NCI-H2196 treated with DMSO at 0.1 percent for 48 hours (cell line): ENCODE results near the gene EIF6.
A peak's percentile ranks its signal among the peaks of the same experiment; 100 is the strongest.

ENCODE experiments used
- DNase-seq: peaks from one replicate; lab custom pipeline; 2025; ENCODE audit not compliant: unreplicated experiment; lab: John Stamatoyannopoulos, UW

The EIF6 gene

DNA sequence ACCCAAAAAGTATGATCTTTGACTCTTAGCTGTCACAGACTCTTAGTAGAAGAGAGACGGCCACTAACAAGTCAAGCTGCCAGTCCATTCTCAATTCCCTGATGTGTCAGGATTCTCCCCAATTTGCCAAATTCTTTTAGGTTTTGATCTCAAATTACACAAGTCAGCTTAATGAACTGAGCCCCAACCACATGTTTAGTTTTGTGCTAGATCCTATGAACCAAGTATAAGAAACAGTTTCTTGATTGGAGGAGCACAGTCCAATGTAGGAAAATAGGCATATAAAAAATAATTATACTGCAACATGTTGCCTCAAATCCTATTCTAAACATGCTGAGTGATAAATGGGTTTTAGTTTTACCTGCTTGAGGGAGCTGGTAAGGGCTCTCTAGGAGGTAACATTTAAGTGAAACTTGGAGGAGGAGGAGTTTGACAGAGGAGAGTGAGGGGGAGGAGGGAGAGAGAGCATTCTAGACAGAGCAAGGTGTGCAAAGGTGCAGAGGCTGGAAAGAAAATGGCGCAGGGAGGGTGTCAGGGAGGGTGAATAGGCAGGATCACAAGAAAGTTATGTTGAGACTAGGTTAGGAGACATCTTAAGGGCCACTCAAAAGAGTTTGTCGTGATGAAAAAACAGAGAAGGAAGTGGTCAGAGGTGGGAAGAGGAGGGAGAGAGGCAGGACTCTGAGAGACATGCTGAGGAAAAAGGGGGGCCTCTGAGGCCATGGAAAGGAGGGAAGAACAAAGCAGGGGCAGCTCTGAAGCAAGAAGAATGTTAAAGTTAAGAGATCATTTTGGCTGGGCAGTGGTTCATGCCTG, 30.5 kb upstream of the EIF6 start:
- DNase-seq = no peak

- no peak for DNase-seq
These were observed 27.7 kb upstream of the EIF6 start for GRCh38 chr20:35312318-35312717.

GRCh38 chr20:35311822-35312221, 27.2 kb upstream of the EIF6 start:
- DNase-seq = no peak

DNA sequence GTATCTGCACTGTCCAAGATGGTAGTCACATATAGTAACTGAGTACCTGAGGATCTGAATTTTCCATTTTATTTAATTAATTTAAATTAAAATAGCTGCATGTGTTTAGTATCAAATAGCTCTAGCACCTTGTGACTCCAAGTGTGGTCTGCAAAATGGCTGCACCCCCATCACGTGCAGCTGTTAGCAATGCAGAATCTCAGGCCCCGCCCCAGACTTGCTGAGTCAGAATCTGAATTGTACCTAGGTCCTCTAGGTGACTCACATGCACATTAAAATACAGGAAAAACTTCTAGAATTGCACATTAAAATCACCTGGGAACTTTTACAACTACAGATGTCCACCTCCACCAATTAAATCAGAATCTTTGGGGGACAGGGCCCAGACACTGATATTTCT, 26.8 kb upstream of the EIF6 start:
- no peak for DNase-seq

DNA sequence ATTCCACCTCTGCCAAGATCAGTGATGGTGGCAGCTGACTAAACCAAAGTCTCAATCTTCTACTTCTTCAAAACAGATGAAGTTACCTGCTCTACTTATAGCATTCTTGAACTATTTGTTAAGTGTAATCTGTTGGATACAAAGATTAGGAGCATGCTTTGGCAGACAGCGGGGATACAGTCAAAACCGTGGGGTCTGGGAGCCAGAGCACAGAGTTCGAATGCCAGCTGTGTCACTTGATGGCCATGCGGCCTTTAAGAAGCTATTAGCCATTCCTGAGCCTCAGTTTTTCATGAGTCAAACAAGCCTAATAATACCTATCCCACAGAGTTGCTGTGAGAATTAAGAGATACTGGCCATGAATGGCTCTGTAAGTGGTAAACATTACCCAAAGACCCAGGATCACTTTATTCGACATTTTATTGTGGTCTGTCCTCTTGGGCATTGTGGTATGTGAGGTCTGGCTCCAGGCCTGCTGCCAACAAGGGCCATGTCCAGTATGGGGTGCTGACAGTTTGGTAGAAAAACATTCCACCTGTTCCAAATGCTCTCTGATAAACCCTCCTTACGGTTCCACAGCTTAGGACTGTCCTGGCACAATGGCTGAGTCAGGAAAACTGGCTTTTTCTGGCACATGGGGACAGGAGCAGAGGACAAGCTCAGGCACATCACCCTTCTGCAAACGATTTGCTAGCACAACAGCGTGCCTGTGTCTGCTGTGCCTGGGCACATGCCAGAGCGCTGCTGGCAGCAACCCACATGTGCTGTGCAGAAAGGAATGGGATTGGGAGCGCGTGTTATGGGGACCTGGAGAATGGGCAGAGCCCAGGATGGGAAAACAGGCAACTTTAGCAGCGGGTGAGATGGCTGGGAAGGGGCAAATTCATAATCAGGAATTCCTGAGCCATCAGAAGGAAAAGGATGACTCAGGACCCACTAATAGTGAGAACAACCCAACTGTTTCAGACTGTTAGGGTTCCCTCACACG, 23.4 kb upstream of the EIF6 start:
- DNase-seq = peak; percentile 89

- DNase-seq = no peak
These were observed 22.5 kb upstream of the EIF6 start for GRCh38 chr20:35306931-35307517.

- DNase-seq = no peak
These were observed 21.3 kb upstream of the EIF6 start for GRCh38 chr20:35305682-35306556.

- no peak for DNase-seq
These were observed 20.4 kb upstream of the EIF6 start for GRCh38 chr20:35304956-35305355.

DNA sequence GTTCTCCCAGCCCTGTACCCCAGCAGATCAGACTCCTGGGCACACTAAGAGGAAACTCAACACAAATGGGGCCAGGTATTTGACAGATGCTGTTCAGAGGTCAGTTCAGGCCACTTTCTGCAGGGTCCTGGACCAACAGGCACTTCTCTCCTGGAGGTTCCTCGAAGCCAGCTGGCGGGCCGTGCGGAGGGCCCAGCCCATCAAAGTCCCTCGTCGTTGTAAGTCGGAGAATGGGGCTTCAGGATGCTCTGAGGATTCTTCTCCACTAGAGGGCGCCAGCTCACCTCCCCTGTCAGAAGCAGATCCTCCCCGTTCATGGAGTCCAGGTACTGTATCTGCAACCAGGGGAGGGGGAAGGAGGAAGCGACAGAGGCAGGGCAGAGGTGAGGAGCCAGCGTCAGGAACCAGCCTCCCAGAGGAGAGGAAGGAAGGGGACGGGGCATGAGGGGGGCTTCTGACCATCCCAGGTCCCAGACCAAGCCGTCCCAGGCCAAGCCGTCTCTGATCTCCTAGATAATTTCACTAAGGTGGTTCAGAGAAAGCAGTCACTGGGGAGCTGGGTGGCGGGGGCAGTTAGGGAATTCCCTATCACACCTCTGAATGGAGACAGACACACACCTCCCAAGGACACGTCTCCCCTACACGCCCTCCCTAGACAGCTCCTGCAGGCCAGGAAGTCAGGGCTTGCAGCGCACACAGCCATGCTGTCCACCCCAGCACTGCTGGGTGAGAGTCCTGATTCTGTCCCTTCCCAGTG, 19.3 kb upstream of the EIF6 start:
- peak; percentile 95 for DNase-seq

GRCh38 chr20:35303382-35303734, 18.8 kb upstream of the EIF6 start:
- no peak for DNase-seq

GRCh38 chr20:35302421-35303335, 18.1 kb upstream of the EIF6 start:
- DNase-seq = no peak

DNA sequence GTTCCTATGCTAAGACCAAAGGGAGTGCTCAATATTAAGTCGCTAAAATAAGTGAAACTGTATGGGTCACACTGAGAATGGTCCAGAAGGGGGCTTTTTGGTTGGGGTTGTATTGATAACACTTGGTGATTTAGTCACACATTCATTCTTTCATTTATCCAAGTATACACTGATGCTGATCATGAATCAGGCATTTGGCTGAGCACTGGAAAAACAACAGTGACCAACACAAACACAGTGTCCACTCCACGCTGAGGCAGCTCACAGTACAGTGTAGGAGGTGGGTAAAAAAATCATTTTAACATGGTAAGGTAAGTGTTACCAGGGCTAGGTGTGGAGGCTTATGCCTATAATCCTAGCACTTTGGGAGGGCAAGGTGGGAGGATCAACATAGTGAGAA, 16.9 kb upstream of the EIF6 start:
- DNase-seq = no peak

- DNase-seq = no peak
These were observed 16.1 kb upstream of the EIF6 start for GRCh38 chr20:35300469-35301262.

- no peak for DNase-seq
These were observed 15.2 kb upstream of the EIF6 start for GRCh38 chr20:35299780-35300179.

GRCh38 chr20:35298264-35298663, 13.7 kb upstream of the EIF6 start:
- DNase-seq = no peak

- no peak for DNase-seq
These were observed 13.2 kb upstream of the EIF6 start for GRCh38 chr20:35297740-35298139.

DNA sequence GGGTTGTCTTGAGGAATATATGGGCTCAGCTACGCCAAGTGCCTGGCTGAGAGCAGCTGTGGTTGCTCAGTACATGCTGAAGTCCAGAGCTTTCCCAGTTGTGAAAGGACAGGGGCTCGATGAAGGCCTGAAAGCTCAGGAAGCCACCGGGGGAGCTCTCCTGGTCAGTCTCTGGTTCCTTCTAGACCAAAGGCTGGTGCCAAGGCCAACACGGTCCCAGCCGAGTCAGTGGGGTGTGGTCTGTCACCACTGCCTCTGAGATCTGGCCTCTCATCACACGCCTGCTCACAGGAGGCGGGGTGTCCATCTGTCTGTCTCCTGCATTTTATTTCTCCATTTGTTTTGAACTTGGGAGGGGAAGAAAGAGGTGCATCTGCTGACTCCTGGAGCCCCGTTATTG, 12.6 kb upstream of the EIF6 start:
- DNase-seq = no peak

- DNase-seq = no peak
These were observed 11.6 kb upstream of the EIF6 start for GRCh38 chr20:35296101-35296554.
